ENCODE data around the gene TENT4A.

TENT4A gene

DNA sequence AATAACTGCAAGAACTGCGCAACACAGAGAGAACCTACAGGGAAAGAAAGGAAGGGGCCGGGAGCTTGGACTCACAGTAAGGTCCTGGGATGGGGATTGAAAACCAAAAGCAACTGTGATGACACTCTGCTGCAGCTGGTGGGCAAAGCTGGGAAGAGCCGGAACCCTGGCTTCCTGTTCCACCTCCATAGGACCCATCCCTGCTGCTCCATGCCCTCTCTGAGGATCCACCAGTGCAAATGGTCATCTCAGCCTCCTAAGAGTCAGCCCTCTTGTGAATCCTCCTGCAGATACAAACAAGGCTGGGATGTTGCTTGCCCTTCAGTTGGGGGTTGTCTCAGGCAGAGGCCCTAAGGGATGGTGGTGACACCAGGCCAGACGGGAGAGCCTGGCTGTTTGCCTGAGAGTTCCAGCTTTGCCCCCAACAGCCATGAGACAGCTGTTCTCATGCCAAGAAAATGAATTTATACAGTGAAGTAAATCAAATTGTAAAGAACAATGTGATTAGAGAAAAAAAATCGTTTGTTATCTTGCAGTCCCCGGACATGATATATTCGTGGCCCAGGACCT lies 90.8 kb downstream of the TENT4A start:
- no peaks in the 10 kb centered on the region for H3K27me3 ChIP-seq (ENCODE audit: control insufficient read depth, insufficient read depth, low read length)
- TF ChIP-seq, protein P1, sequence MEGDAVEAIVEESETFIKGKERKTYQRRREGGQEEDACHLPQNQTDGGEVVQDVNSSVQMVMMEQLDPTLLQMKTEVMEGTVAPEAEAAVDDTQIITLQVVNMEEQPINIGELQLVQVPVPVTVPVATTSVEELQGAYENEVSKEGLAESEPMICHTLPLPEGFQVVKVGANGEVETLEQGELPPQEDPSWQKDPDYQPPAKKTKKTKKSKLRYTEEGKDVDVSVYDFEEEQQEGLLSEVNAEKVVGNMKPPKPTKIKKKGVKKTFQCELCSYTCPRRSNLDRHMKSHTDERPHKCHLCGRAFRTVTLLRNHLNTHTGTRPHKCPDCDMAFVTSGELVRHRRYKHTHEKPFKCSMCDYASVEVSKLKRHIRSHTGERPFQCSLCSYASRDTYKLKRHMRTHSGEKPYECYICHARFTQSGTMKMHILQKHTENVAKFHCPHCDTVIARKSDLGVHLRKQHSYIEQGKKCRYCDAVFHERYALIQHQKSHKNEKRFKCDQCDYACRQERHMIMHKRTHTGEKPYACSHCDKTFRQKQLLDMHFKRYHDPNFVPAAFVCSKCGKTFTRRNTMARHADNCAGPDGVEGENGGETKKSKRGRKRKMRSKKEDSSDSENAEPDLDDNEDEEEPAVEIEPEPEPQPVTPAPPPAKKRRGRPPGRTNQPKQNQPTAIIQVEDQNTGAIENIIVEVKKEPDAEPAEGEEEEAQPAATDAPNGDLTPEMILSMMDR (IDR thresholded peaks at IDR 0.05): no peak
- H2AFZ ChIP-seq: no peak overlapping the region
- no peaks in the 10 kb centered on the region for H3K36me3 ChIP-seq (ENCODE audit: control insufficient read depth, insufficient read depth, low read length)
- no peak overlapping the region for H3K4me3 ChIP-seq (ENCODE audit: low read depth, low read length)
- no peaks in the 10 kb centered on the region for H3K9me3 ChIP-seq (ENCODE audit: control insufficient read depth, low read length)
- H3K4me1 ChIP-seq: no peaks in the 10 kb centered on the region
- H3K79me2 ChIP-seq: no peaks in the 10 kb centered on the region
- H3K4me2 ChIP-seq (ENCODE audit: low read length): no peak overlapping the region
- no peak overlapping the region for H3K27ac ChIP-seq
- no peak overlapping the region for H3K9ac ChIP-seq

DNA sequence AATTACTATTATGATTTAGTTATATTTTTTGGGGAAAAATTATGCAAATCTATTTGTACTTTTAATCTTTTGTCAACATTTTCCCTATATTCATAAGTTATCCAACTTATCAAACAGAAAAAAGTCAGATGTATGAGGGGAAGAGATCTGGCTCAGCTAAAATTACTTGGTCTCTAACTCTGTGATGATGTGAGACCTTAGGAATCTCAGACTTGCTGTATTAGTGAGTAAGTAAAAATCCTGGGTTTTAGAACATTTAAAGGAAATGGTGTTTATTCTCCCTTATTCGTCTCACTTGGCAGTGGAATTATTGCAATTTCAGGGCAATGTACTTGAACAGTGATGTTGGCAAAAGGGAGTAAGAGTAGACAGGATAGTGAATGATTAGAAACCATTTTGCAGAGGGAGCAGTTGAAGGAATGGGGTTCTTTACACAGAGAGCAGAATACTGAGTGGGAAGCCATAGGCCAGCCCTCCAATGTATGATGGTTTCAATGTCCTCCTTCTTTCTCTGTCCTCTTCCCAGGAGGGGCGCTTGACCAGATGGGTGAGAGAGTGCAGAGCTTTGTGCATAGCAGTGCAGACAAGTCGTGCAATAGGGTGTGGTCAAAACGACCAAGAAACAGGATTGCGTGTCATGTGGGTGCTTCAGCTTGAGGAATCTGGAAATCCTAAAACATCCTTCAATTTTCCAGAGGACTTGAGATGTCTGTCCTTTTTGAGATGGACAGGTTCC lies 91.7 kb downstream of the TENT4A start:
- Histone ChIP-seq H3K36me3 (ENCODE audit: control insufficient read depth, insufficient read depth, low read length) (no peaks in the 10 kb centered on the region), H3K9me3 (ENCODE audit: control insufficient read depth, low read length) (no peaks in the 10 kb centered on the region), H3K9ac (no peak overlapping the region), H3K4me2 (ENCODE audit: low read length) (no peak overlapping the region), H3K27ac (no peak overlapping the region), H3K79me2 (no peaks in the 10 kb centered on the region), H3K4me1 (no peaks in the 10 kb centered on the region), H3K4me3 (ENCODE audit: low read depth, low read length) (no peak overlapping the region), H3K27me3 (ENCODE audit: control insufficient read depth, insufficient read depth, low read length) (no peaks in the 10 kb centered on the region), H2AFZ (no peak overlapping the region)
- TF ChIP-seq, protein P1 (IDR thresholded peaks at IDR 0.05): no peak

DNA sequence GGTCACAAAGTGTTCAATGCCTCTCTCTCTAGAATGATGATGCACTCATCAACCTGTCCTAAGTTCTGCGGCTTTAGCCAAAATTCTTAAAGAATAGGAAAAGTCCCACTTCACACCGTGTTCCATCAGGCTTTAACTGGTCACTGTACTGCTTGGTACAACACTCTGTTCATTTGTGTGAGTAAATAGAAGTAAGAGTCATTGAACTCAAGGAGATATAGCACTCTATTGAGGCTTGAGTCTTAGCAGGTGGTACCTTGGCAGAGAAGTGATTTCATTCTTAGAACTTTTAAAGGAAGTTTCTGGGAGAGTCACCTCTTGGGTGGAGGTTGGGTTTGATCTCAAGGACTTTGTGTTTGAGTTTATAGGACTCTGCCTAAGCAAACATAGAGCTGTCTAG lies 92.6 kb downstream of the TENT4A start:
- Histone ChIP-seq H3K79me2 (no peaks in the 10 kb centered on the region), H3K4me3 (ENCODE audit: low read depth, low read length) (no peak overlapping the region), H3K27me3 (ENCODE audit: control insufficient read depth, insufficient read depth, low read length) (no peaks in the 10 kb centered on the region), H3K36me3 (ENCODE audit: control insufficient read depth, insufficient read depth, low read length) (no peaks in the 10 kb centered on the region), H2AFZ (no peak overlapping the region), H3K9me3 (ENCODE audit: control insufficient read depth, low read length) (no peaks in the 10 kb centered on the region), H3K4me1 (no peaks in the 10 kb centered on the region), H3K4me2 (ENCODE audit: low read length) (no peak overlapping the region), H3K9ac (no peak overlapping the region), H3K27ac (no peak overlapping the region)
- TF ChIP-seq, protein P1 (IDR thresholded peaks at IDR 0.05): no peak

All from parathyroid adenoma (tissue), 2 donors.